ENCODE results near the gene SLC19A3. TPM values are rescaled to one million over a fixed set of nuclear protein-coding genes. Genes with fewer than 3 reads are reported as not detected.

Gene SLC19A3
- total and polyA plus RNA-seq, 2 donors (not counting 3 experiments of a cell fraction or from before 2014, with no cell fraction given), result 0.01 TPM; not detected in 1

Small RNA genes lying within 50 kb of the gene (small RNA-seq; reads per million reads assigned to genes)
- gene RNA5SP121 (ENCODE audit: insufficient read depth, insufficient read length, low read depth, low replicate concordance), result not detected

Other genes starting within 250 kb of the SLC19A3 start
- 69.2 and 87.9 TPM in 2 replicates for gene AGFG1, start 245.9 kb downstream of the SLC19A3 start, total RNA-seq
- gene AGFG1, start 245.9 kb downstream of the SLC19A3 start, polyA plus RNA-seq, result 106 and 118 TPM in 2 replicates
- gene SCYGR2, start 119.1 kb downstream of the SLC19A3 start, total RNA-seq, result not detected in 2 replicates
- gene SCYGR2, start 119.1 kb downstream of the SLC19A3 start, polyA plus RNA-seq, result not detected in 2 replicates
- gene SCYGR3, start 103.2 kb downstream of the SLC19A3 start, total RNA-seq, result not detected in 2 replicates
- not detected in 2 replicates for gene SCYGR3, start 103.2 kb downstream of the SLC19A3 start, polyA plus RNA-seq
- gene SCYGR4, start 100.5 kb downstream of the SLC19A3 start, total RNA-seq, result not detected in 2 replicates
- gene SCYGR4, start 100.5 kb downstream of the SLC19A3 start, polyA plus RNA-seq, result not detected in 2 replicates
- gene SCYGR5, start 51.2 kb downstream of the SLC19A3 start, total RNA-seq, result not detected in 2 replicates
- gene SCYGR5, start 51.2 kb downstream of the SLC19A3 start, polyA plus RNA-seq, result not detected in 2 replicates
- gene SCYGR6, start 6.7 kb upstream of the SLC19A3 start, total RNA-seq, result not detected in 2 replicates
- not detected in 2 replicates for gene SCYGR6, start 6.7 kb upstream of the SLC19A3 start, polyA plus RNA-seq
- gene SCYGR7, start 10.3 kb upstream of the SLC19A3 start, total RNA-seq, result not detected in 2 replicates
- gene SCYGR7, start 10.3 kb upstream of the SLC19A3 start, polyA plus RNA-seq, result not detected in 2 replicates
- not detected in 2 replicates for gene SCYGR8, start 27.9 kb upstream of the SLC19A3 start, total RNA-seq
- gene SCYGR8, start 27.9 kb upstream of the SLC19A3 start, polyA plus RNA-seq, result not detected in 2 replicates
- 0.53 TPM in 1 of 2 replicates, not detected in the other for gene CCL20, start 95.8 kb upstream of the SLC19A3 start, total RNA-seq
- gene CCL20, start 95.8 kb upstream of the SLC19A3 start, polyA plus RNA-seq, result 0.16 and 0.32 TPM in 2 replicates
- 2.0 and 3.2 TPM in 2 replicates for gene DAW1, start 153.6 kb upstream of the SLC19A3 start, total RNA-seq
- gene DAW1, start 153.6 kb upstream of the SLC19A3 start, polyA plus RNA-seq, result 0.75 and 1.2 TPM in 2 replicates

All from endothelial cell of umbilical vein (primary cell).